OCI-LY3 (cell line): ENCODE results near the gene SH2B3.
A peak's percentile ranks its signal among the peaks of the same experiment; 100 is the strongest.
"Not testable (repeated sequence)": the region's sequence is repeated elsewhere in the genome, so short reads cannot be mapped to it uniquely, and the experiment has no call there.

Experiments used
- H2AFZ ChIP-seq: fragments of 200-600, 300-600 bp; shearing (Covaris generic); 2 replicates; pipeline ENCODE4 v1.6.0; 2014; ENCODE audit warnings: antibody characterized with exemption, low read depth, low read length
- H3K27ac ChIP-seq: fragments of 200-600, 300-600 bp; sonication (generic); 2 replicates; pipeline ENCODE4 v1.5.1; 2014; ENCODE audit warnings: mild to moderate bottlenecking, low read length, moderate library complexity, mixed read lengths
- H3K27me3 ChIP-seq: fragments of 200-600, 300-600 bp; sonication (generic); 2 replicates; pipeline ENCODE4 v1.6.1; 2014; ENCODE audit warnings: low read depth, low read length, mixed read lengths
- H3K36me3 ChIP-seq: fragments of 200-600, 300-600 bp; sonication (generic); replicated peaks from 2 replicates; pipeline ENCODE3; 2014; ENCODE audit warnings: low read depth, low read length, mixed read lengths
- H3K4me1 ChIP-seq: fragments of 300-600, 200-600 bp; sonication (generic); 2 replicates; pipeline ENCODE4 v1.6.1; 2014; ENCODE audit warnings: low read length, mixed read lengths
- H3K4me2 ChIP-seq: fragments of 200-600, 300-600 bp; sonication (generic); 2 replicates; pipeline ENCODE4 v1.6.1; 2014; ENCODE audit warnings: low read length, mixed read lengths
- H3K4me3 ChIP-seq: fragments of 300-600, 200-600 bp; sonication (generic); 2 replicates; pipeline ENCODE4 v1.5.1; 2014; ENCODE audit warnings: antibody characterized with exemption, mild to moderate bottlenecking, low read length, moderate library complexity
- H3K79me2 ChIP-seq: fragments of 300-600, 200-600 bp; shearing (Covaris generic); 2 replicates; pipeline ENCODE4 v1.6.1; 2014; ENCODE audit warnings: mild to moderate bottlenecking, low read length, mixed read lengths
- H3K9ac ChIP-seq: fragments of 300-600, 200-600 bp; shearing (Covaris generic); 2 replicates; pipeline ENCODE4 v1.6.0; 2014; ENCODE audit warnings: mild to moderate bottlenecking, low read length, moderate library complexity
- H3K9me3 ChIP-seq: fragments of 200-600, 300-600 bp; shearing (Covaris generic); 2 replicates; pipeline ENCODE4 v1.6.1; 2014; ENCODE audit warnings: low read length, mixed read lengths; ENCODE audit not compliant: insufficient read depth
- H4K20me1 ChIP-seq: fragments of 200-600, 300-600 bp; sonication (generic); 2 replicates; pipeline ENCODE4 v1.6.1; 2016; ENCODE audit warnings: low read length, mixed read lengths; ENCODE audit not compliant: insufficient read depth
- CTCF ChIP-seq: fragments of 200-600, 300-600 bp; sonication (generic); IDR thresholded peaks from 2 replicates; pipeline ENCODE4 v1.5.1; 2014; ENCODE audit warnings: antibody characterized with exemption, low read length, low read depth
- EZH2phosphoT487 ChIP-seq: fragments of 200-600 bp; shearing (Covaris generic); IDR thresholded peaks from 2 replicates; pipeline ENCODE4 v1.6.1; 2018; ENCODE audit warnings: antibody characterized with exemption, mixed run types, low read depth

The SH2B3 gene

GRCh38 chr12:111458546-111459172 lies 52.9 kb downstream of the SH2B3 start:
- H4K20me1 ChIP-seq: 0 out of 2 replicates have a peak, but pooled peaks cover 12% of the 10 kb centered on the region
- no peak overlapping the region for H3K4me3 ChIP-seq
- TF ChIP-seq CTCF (no peak), EZH2phosphoT487 (no peak)
- no peaks in the 10 kb centered on the region for H3K9me3 ChIP-seq
- no peak overlapping the region for H3K27ac ChIP-seq
- no peak overlapping the region for H2AFZ ChIP-seq
- peaks cover 18% of the 10 kb centered on the region for H3K4me1 ChIP-seq
- H3K27me3 ChIP-seq: no peaks in the 10 kb centered on the region
- no peak overlapping the region for H3K9ac ChIP-seq
- peaks cover 37% of the 10 kb centered on the region for H3K36me3 ChIP-seq
- no peaks in the 10 kb centered on the region for H3K79me2 ChIP-seq
- H3K4me2 ChIP-seq: no peak overlapping the region

- H3K79me2 ChIP-seq, H3K27me3 ChIP-seq, H2AFZ ChIP-seq, H4K20me1 ChIP-seq, H3K4me3 ChIP-seq, H3K9ac ChIP-seq, H3K4me2 ChIP-seq, H3K9me3 ChIP-seq, H3K27ac ChIP-seq: not testable (repeated sequence)
- Histone ChIP-seq H3K36me3 (peaks cover 26% of the 10 kb centered on the region), H3K4me1 (peaks cover 18% of the 10 kb centered on the region)
Measured at GRCh38 chr12:111460111-111460510, 54.4 kb downstream of the SH2B3 start.

GRCh38 chr12:111462210-111462769 lies 56.6 kb downstream of the SH2B3 start:
- peaks cover 10% of the 10 kb centered on the region for H3K36me3 ChIP-seq
- peak overlapping the region; percentile 65 for H3K27ac ChIP-seq
- H4K20me1 ChIP-seq: no peaks in the 10 kb centered on the region
- H3K9me3 ChIP-seq: no peaks in the 10 kb centered on the region
- H3K4me1 ChIP-seq: peaks cover 18% of the 10 kb centered on the region
- H3K4me3 ChIP-seq: 0 out of 2 replicates have a peak overlapping the region, but pooled peaks have one; percentile 21
- peak overlapping the region; percentile 48 for H3K4me2 ChIP-seq
- no peak for TF ChIP-seq EZH2phosphoT487
- H3K27me3 ChIP-seq: no peaks in the 10 kb centered on the region
- peak overlapping the region; percentile 31 for H3K9ac ChIP-seq
- H3K79me2 ChIP-seq: no peaks in the 10 kb centered on the region
- H2AFZ ChIP-seq: no peak overlapping the region

GRCh38 chr12:111467092-111467856 lies 61.6 kb downstream of the SH2B3 start:
- H3K36me3 ChIP-seq: peaks cover 31% of the 10 kb centered on the region
- H3K4me1 ChIP-seq: peaks cover 14% of the 10 kb centered on the region
- no peak overlapping the region for H3K9ac ChIP-seq
- no peak overlapping the region for H3K4me3 ChIP-seq
- TF ChIP-seq CTCF: no peak
- TF ChIP-seq EZH2phosphoT487: no peak
- H3K27ac ChIP-seq: no peak overlapping the region
- no peaks in the 10 kb centered on the region for H3K9me3 ChIP-seq
- no peaks in the 10 kb centered on the region for H3K79me2 ChIP-seq
- no peaks in the 10 kb centered on the region for H3K27me3 ChIP-seq
- no peaks in the 10 kb centered on the region for H4K20me1 ChIP-seq
- H2AFZ ChIP-seq: no peak overlapping the region
- H3K4me2 ChIP-seq: no peak overlapping the region

- Histone ChIP-seq H3K27me3 (no peaks in the 10 kb centered on the region), H3K27ac (no peak overlapping the region), H2AFZ (no peak overlapping the region), H3K9me3 (no peaks in the 10 kb centered on the region), H3K79me2 (no peaks in the 10 kb centered on the region), H3K4me1 (peaks cover 8% of the 10 kb centered on the region), H3K4me2 (no peak overlapping the region), H3K4me3 (no peak overlapping the region), H4K20me1 (no peaks in the 10 kb centered on the region), H3K9ac (no peak overlapping the region), H3K36me3 (peaks cover 31% of the 10 kb centered on the region)
- TF ChIP-seq CTCF: no peak
- no peak for TF ChIP-seq EZH2phosphoT487
Measured at GRCh38 chr12:111467857-111468241, 62.1 kb downstream of the SH2B3 start.
